ENCODE results near the gene GPRC5C.

DNA sequence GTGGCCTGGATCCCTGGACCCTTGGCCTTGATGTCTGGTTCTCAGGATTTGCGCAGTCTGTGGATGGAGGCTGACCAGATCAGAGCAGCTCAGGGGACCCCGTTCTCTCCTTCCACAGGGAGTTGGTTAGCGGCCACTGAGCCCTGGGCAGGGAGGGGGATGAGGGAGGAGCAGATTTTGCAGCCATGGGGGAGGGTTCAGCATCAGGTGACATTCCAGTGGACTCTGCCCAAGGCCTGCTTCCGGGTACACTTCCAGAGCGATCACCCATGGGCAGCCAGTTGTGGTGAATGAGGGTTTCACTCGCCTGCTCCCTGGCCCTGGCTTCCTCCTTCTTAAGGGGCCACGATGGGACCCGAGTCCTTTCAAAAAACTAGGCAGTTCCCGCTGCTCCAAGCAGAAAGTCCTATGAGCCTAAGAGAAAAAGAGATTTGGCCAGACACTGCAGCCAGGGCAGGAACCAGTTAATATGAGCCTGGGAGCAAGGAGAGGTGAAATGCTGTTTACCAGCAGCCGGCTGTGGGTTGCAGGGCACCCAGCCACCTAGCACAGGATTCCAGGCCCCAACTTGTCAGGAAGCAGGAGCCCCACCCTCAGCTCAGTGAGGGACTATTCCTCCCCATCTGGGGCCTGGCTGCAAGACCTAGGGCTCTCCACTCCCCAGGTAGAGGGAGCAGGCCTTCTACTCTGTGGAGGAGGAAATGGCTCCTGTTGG, 4.7 kb upstream of the GPRC5C start:
- TF ChIP-seq, protein P1, sequence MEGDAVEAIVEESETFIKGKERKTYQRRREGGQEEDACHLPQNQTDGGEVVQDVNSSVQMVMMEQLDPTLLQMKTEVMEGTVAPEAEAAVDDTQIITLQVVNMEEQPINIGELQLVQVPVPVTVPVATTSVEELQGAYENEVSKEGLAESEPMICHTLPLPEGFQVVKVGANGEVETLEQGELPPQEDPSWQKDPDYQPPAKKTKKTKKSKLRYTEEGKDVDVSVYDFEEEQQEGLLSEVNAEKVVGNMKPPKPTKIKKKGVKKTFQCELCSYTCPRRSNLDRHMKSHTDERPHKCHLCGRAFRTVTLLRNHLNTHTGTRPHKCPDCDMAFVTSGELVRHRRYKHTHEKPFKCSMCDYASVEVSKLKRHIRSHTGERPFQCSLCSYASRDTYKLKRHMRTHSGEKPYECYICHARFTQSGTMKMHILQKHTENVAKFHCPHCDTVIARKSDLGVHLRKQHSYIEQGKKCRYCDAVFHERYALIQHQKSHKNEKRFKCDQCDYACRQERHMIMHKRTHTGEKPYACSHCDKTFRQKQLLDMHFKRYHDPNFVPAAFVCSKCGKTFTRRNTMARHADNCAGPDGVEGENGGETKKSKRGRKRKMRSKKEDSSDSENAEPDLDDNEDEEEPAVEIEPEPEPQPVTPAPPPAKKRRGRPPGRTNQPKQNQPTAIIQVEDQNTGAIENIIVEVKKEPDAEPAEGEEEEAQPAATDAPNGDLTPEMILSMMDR (IDR thresholded peaks at IDR 0.05; ENCODE audit: insufficient read depth, low read depth, low read length): no peak
- TF ChIP-seq EZH2 (IDR thresholded peaks at IDR 0.05; ENCODE audit: insufficient read depth, low read length): no peak
